GM23338 (cell line): ENCODE measurements around the gene CYB5R4.

Experiments used
- CREB1 ChIP-seq: fragments of 250-450 bp; sonication (Bioruptor Pico); IDR thresholded peaks from 2 replicates; pipeline ENCODE4 v1.5.0; 2020; ENCODE audit warnings: low read depth, mild to moderate bottlenecking, moderate library complexity
- CTCF ChIP-seq, 2 experiments: fragments of 200-600 bp in 1 of 2; sonication (generic) in 1 of 2; conservative IDR thresholded peaks; 2 replicates each; pipeline versions ENCODE4 v1.5.1 to v1.6.1; 2016 to 2017; ENCODE audit warnings: antibody characterized with exemption in 2 of 2, low read depth in 2 of 2, mild to moderate bottlenecking in 2 of 2, moderate library complexity in 1 of 2
- ETS1 ChIP-seq: IDR thresholded peaks from 2 replicates; pipeline ENCODE4 v1.6.1; 2016; ENCODE audit warnings: antibody characterized with exemption
- EZH2 ChIP-seq: fragments of 200-600 bp; sonication (generic); IDR thresholded peaks from one replicate; pipeline ENCODE4 v1.8.0; 2017; ENCODE audit warnings: antibody characterized with exemption, mild to moderate bottlenecking, low read depth; ENCODE audit not compliant: unreplicated experiment
- EZH2phosphoT487 ChIP-seq: fragments of 200-600 bp; sonication (generic); IDR thresholded peaks from one replicate; pipeline ENCODE4 v1.8.1; 2018; ENCODE audit warnings: antibody characterized with exemption; ENCODE audit not compliant: unreplicated experiment
- JUNB ChIP-seq: IDR thresholded peaks from one replicate; pipeline ENCODE4 v1.6.1; 2016; ENCODE audit warnings: antibody characterized with exemption; ENCODE audit not compliant: unreplicated experiment
- POLR2AphosphoS5 ChIP-seq: IDR thresholded peaks from 2 replicates; pipeline ENCODE4 v1.6.1; 2016; ENCODE audit warnings: antibody characterized with exemption, low read depth
- REST ChIP-seq: IDR thresholded peaks from one replicate; pipeline ENCODE4 v1.6.1; 2018; ENCODE audit warnings: antibody characterized with exemption; ENCODE audit not compliant: unreplicated experiment
- ZNF114 ChIP-seq: fragments of 250-450 bp; sonication (Bioruptor Pico); IDR thresholded peaks from 2 replicates; pipeline ENCODE4 v1.5.0; 2020; ENCODE audit warnings: mild to moderate bottlenecking, moderate library complexity
- ZNF331 ChIP-seq: fragments of 250-450 bp; sonication (Bioruptor Pico); IDR thresholded peaks from 2 replicates; pipeline ENCODE4 v1.5.0; 2020; ENCODE audit warnings: low read depth, mild to moderate bottlenecking, moderate library complexity
- ZNF462 ChIP-seq: fragments of 250-450 bp; sonication (Bioruptor Pico); IDR thresholded peaks from 2 replicates; pipeline ENCODE4 v1.5.0; 2020; ENCODE audit warnings: mild to moderate bottlenecking, moderate library complexity

- TF ChIP-seq CTCF (conservative IDR thresholded peaks at IDR 0.05; ENCODE audit: low read depth in 2 of 2) (no peak), EZH2phosphoT487 (no peak), POLR2AphosphoS5 (no peak), JUNB (no peak), EZH2 (no peak), ZNF114 (CRISPR knock-in tag) (no peak), CREB1 (CRISPR knock-in tag) (no peak), ZNF331 (CRISPR knock-in tag) (no peak), REST (no peak), ETS1 (no peak), ZNF462 (no peak)
Measured at GRCh38 chr6:83860782-83861495, 1.4 kb downstream of the CYB5R4 start.
